C4-2B (cell line): ENCODE results near the gene TMEM132D.

Experiments
- CTCF ChIP-seq: fragments of 450-650 bp; conservative IDR thresholded peaks from 2 replicates; pipeline ENCODE4 v1.5.1; 2017; ENCODE audit warnings: mild to moderate bottlenecking
- ZFX ChIP-seq: fragments of 450-650 bp; IDR thresholded peaks from 2 replicates; pipeline ENCODE4 v1.6.1; 2017

DNA sequence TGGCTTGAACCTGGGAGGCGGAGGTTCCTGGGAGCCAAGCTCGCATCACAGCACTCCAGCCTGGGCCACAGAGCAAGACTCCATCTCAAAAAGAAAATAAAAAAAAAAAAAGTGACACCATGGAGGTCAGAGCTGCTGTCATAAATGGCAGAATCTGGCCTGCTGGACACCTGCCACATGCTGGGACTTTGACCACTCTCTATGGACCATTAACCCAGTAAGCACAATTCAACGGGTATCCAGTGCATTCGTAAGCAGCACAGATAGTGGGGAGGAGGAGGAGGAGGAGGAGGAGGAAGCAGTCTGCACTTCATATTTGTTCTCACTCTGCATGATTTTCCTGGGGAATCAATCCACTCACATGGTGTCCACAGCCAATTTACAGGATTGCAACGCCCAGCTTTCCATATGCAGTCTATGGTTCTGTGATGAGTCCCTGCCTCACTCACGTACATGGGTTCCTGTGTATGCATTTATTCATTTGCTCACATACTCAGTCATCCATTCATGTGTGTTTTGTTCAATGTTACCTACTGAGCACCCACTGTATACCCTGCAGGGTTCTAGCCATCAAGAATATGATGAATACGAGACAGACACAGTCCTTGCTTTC is 723.8 kb downstream of the TMEM132D start:
- no peak for TF ChIP-seq CTCF
- no peak for TF ChIP-seq ZFX
